GM21526 (cell line): Measurements from ENCODE around the gene CTH.
A peak's percentile ranks its signal among the peaks of the same experiment; 100 is the strongest.
"Not testable (repeated sequence)": the region's sequence is repeated elsewhere in the genome, so short reads cannot be mapped to it uniquely, and the experiment has no call there.

Experiments
- ATAC-seq: cut with Tn5 transposase; IDR thresholded peaks from one replicate; pipeline ENCODE4 v1.9.1; 2021; ENCODE audit warnings: moderate library complexity; ENCODE audit not compliant: unreplicated experiment, low FRiP score

Gene CTH

GRCh38 chr1:70410604-70411359 is at the start of gene CTH:
Gene CTH (plus strand): TSS chr1:70411268. CDS start chr1:70411416, 148 bp downstream.
- peak; percentile 98 for ATAC-seq

GRCh38 chr1:70361727-70362398 is 49.2 kb upstream of the CTH start:
- no peak for ATAC-seq

- no peak for ATAC-seq
Measured at GRCh38 chr1:70364439-70364838, 46.6 kb upstream of the CTH start.

GRCh38 chr1:70366425-70366952 is 44.6 kb upstream of the CTH start:
- ATAC-seq, result not testable (repeated sequence)

GRCh38 chr1:70366997-70367396 is 44.1 kb upstream of the CTH start:
- ATAC-seq, result not testable (repeated sequence)

- ATAC-seq, result not testable (repeated sequence)
Measured at GRCh38 chr1:70367397-70367796, 43.7 kb upstream of the CTH start.

GRCh38 chr1:70371586-70371985 is 39.5 kb upstream of the CTH start:
- not testable (repeated sequence) for ATAC-seq

- ATAC-seq, result no peak
Measured at GRCh38 chr1:70372426-70372825, 38.6 kb upstream of the CTH start.

- ATAC-seq, result not testable (repeated sequence)
Measured at GRCh38 chr1:70373580-70373979, 37.5 kb upstream of the CTH start.

GRCh38 chr1:70376196-70376595 is 34.9 kb upstream of the CTH start:
- no peak for ATAC-seq

- ATAC-seq, result peak; percentile 70
Measured at GRCh38 chr1:70382682-70383081, 28.4 kb upstream of the CTH start.

GRCh38 chr1:70383483-70383882 is 27.6 kb upstream of the CTH start:
- no peak for ATAC-seq

- ATAC-seq, result no peak
Measured at GRCh38 chr1:70384542-70384941, 26.5 kb upstream of the CTH start.

GRCh38 chr1:70385477-70385876 is 25.6 kb upstream of the CTH start:
- no peak for ATAC-seq

- ATAC-seq, result no peak
Measured at GRCh38 chr1:70386121-70386520, 24.9 kb upstream of the CTH start.

GRCh38 chr1:70387507-70387906 is 23.6 kb upstream of the CTH start:
- no peak for ATAC-seq

GRCh38 chr1:70392626-70393025 is 18.4 kb upstream of the CTH start:
- ATAC-seq, result no peak

- no peak for ATAC-seq
Measured at GRCh38 chr1:70396607-70397006, 14.5 kb upstream of the CTH start.

GRCh38 chr1:70397013-70397412 is 14.1 kb upstream of the CTH start:
- ATAC-seq, result no peak

GRCh38 chr1:70400335-70400734 is 10.7 kb upstream of the CTH start:
- no peak for ATAC-seq

GRCh38 chr1:70401974-70402373 is 9.1 kb upstream of the CTH start:
- ATAC-seq, result no peak

GRCh38 chr1:70403759-70404158 is 7.3 kb upstream of the CTH start:
- ATAC-seq, result no peak
